Measurements from ENCODE around the gene EFCAB5. TPM values are rescaled to one million over a fixed set of nuclear protein-coding genes. Genes with fewer than 3 reads are reported as not detected.
"Not testable (repeated sequence)": the region's sequence is repeated elsewhere in the genome, so short reads cannot be mapped to it uniquely, and the experiment has no call there.

EFCAB5 gene
- total RNA-seq, 1 donor from 2014 or later, result 0.26 TPM

DNA sequence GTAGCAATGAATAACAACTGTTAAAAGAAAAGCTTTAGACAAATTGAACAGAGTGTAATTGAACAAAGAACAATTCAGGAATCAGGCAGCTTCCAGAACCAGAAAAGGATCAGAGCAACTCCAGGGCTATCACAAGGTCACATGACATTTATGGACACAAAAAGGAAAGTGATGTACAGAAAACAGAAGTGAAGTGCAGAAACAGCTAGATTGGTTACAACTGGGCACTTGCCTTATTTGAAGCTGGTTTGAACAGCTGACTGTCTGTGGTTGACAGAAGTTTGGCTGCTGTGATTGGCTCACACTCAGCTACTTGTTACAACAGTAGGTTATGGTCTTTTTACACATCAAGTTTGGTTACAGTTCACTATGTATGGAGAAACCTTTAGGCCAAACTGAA is 14.8 kb downstream of the EFCAB5 start:
- DNase-seq (ENCODE audit: low spot score), result no peak
- peaks cover 7% of the 10 kb centered on the region for H3K9me3 Mint-ChIP-seq (ENCODE audit: unreplicated experiment)
- H3K36me3 Mint-ChIP-seq (ENCODE audit: low read depth, unreplicated experiment), result no peaks in the 10 kb centered on the region
- no peak overlapping the region for H3K4me3 Mint-ChIP-seq (ENCODE audit: unreplicated experiment)
- no peaks in the 10 kb centered on the region for H3K4me1 Mint-ChIP-seq (ENCODE audit: unreplicated experiment)
- TF ChIP-seq, protein P1, sequence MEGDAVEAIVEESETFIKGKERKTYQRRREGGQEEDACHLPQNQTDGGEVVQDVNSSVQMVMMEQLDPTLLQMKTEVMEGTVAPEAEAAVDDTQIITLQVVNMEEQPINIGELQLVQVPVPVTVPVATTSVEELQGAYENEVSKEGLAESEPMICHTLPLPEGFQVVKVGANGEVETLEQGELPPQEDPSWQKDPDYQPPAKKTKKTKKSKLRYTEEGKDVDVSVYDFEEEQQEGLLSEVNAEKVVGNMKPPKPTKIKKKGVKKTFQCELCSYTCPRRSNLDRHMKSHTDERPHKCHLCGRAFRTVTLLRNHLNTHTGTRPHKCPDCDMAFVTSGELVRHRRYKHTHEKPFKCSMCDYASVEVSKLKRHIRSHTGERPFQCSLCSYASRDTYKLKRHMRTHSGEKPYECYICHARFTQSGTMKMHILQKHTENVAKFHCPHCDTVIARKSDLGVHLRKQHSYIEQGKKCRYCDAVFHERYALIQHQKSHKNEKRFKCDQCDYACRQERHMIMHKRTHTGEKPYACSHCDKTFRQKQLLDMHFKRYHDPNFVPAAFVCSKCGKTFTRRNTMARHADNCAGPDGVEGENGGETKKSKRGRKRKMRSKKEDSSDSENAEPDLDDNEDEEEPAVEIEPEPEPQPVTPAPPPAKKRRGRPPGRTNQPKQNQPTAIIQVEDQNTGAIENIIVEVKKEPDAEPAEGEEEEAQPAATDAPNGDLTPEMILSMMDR (IDR thresholded peaks at IDR 0.05; ENCODE audit: unreplicated experiment), result no peak
- H3K27ac Mint-ChIP-seq (ENCODE audit: unreplicated experiment), result no peak overlapping the region
- no peaks in the 10 kb centered on the region for H3K27me3 Mint-ChIP-seq (ENCODE audit: unreplicated experiment)

DNA sequence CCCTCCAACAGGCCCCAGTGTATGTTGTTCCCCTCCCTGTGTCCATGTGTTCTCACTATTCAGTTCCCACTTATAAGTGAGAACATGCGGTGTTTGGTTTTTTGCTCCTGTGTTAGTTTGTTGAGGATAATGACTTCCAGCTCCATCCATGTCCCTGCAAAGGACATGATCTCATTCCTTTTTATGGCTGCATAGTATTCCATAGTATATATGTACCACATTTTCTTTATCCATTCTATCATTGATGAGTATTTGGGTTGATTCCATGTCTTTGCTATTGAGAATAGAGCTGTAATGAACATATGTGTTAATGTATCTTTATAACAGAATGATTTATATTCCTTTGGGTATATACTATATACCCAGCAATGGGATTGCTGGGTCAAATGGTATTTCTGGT is 16.1 kb downstream of the EFCAB5 start:
- H3K4me3 Mint-ChIP-seq (ENCODE audit: unreplicated experiment); H3K27ac Mint-ChIP-seq (ENCODE audit: unreplicated experiment); DNase-seq (ENCODE audit: low spot score); H3K9me3 Mint-ChIP-seq (ENCODE audit: unreplicated experiment); H3K27me3 Mint-ChIP-seq (ENCODE audit: unreplicated experiment); H3K4me1 Mint-ChIP-seq (ENCODE audit: unreplicated experiment); H3K36me3 Mint-ChIP-seq (ENCODE audit: low read depth, unreplicated experiment): not testable (repeated sequence)

DNA sequence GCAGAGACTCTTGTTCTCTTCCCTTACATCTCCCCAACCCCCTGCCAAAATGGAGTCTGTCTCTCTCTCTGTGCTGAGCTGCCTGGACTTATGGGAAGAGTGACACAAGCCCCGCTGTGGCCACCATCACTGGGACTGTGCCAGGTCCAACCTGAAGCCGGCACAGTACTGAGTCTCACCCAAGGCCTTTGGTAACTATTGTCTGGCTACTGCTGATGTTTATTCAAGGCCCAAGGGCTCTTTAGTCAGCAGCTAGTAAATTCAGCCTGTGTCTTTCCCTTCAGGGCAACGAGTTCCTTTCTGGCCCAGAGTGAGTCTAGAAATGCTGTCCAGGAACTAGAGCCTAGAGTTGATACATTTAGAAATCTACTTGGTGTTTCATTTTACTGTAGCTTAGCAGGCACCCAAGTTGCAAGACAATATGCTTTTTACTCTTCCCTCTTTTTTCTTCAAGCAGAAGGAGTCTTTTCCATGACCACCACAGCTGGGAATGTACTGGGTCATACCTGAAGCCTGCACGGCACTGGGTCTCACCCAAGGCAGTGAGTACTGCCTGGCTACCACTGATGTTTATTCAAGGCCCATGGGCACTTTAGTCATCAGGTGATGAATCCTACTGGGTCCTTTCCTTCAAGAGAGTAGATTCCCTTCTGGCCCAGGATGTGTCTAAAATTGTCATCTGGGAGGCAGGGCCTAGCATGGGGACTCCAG is 17.7 kb downstream of the EFCAB5 start:
- DNase-seq (ENCODE audit: low spot score), result no peak
- Mint-ChIP-seq H3K4me1 (ENCODE audit: unreplicated experiment) (no peaks in the 10 kb centered on the region), H3K27ac (ENCODE audit: unreplicated experiment) (no peak overlapping the region)

DNA sequence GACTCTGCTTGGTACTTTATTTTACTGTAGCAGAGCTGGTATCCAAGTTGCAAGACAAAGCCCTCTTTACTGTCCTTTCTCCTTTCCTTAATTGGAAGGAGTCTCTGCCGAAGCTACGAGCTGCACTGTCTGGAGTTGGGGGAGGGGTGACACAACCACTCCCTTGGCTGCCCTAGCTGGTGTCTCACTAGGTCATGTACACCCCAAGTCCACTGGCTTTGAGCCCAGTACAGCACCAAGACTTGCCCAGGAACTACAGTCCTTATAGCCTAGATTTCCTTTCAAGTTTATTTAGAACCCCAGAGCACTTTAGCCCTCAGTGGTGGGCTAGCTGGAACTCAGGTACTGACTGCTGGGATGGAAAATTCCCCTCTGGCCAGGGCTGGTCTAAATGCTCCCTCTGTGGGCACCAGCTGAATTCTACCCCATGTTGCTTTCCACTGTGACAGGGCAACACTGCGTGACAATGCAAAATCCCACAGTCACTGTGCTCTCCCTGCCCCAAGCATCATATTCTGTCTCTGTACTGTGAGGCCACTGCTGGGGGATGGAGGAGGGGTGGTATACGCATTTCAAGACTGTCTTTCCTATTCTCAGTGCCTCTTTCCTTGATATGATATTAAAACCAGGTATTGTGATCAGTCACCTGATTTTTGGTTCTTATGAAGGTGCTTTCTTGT is 18.4 kb downstream of the EFCAB5 start:
- Mint-ChIP-seq H3K4me1 (ENCODE audit: unreplicated experiment) (no peaks in the 10 kb centered on the region), H3K4me3 (ENCODE audit: unreplicated experiment) (no peak overlapping the region), H3K27ac (ENCODE audit: unreplicated experiment) (no peak overlapping the region), H3K27me3 (ENCODE audit: unreplicated experiment) (no peaks in the 10 kb centered on the region), H3K9me3 (ENCODE audit: unreplicated experiment) (no peaks in the 10 kb centered on the region), H3K36me3 (ENCODE audit: low read depth, unreplicated experiment) (no peaks in the 10 kb centered on the region)
- TF ChIP-seq, protein P1 (IDR thresholded peaks at IDR 0.05; ENCODE audit: unreplicated experiment), result no peak
- no peak for DNase-seq (ENCODE audit: low spot score)

More for the DNA sequence above, 17.7 kb downstream of the EFCAB5 start:
- TF ChIP-seq, protein P1 (IDR thresholded peaks at IDR 0.05; ENCODE audit: unreplicated experiment), result no peak
- H3K27me3 Mint-ChIP-seq (ENCODE audit: unreplicated experiment), result no peaks in the 10 kb centered on the region
- H3K4me3 Mint-ChIP-seq (ENCODE audit: unreplicated experiment), result no peak overlapping the region
- no peaks in the 10 kb centered on the region for H3K9me3 Mint-ChIP-seq (ENCODE audit: unreplicated experiment)
- no peaks in the 10 kb centered on the region for H3K36me3 Mint-ChIP-seq (ENCODE audit: low read depth, unreplicated experiment)

DNA sequence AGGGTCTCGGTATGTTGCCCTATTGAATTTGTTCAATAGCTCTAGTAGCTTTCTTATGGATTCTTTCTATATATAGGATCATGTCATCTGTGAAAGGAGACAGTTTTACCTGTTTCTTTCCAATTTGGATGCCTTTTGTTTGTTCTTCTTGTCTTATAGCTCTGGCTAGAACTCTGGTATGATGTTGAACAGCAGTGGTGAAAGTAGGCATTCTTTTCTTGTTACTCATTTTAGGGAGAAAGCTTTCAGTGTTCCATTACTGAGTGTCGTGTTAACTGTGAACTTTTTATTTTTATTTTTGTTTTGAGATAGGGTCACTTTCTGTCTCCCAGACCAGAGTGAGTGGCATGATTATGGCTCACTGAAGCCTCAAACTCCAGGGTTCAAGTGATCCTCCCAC is 21.2 kb downstream of the EFCAB5 start:
- Mint-ChIP-seq H3K4me1 (ENCODE audit: unreplicated experiment) (no peaks in the 10 kb centered on the region), H3K27ac (ENCODE audit: unreplicated experiment) (no peak overlapping the region), H3K36me3 (ENCODE audit: low read depth, unreplicated experiment) (no peaks in the 10 kb centered on the region), H3K4me3 (ENCODE audit: unreplicated experiment) (no peak overlapping the region), H3K27me3 (ENCODE audit: unreplicated experiment) (no peaks in the 10 kb centered on the region), H3K9me3 (ENCODE audit: unreplicated experiment) (no peaks in the 10 kb centered on the region)
- TF ChIP-seq, protein P1 (IDR thresholded peaks at IDR 0.05; ENCODE audit: unreplicated experiment), result no peak
- DNase-seq (ENCODE audit: low spot score), result no peak
